Loucy (cell line): ENCODE results near the gene LYZL4.

Experiments used
- CTCF ChIP-seq: fragments of 200-600 bp; sonication (generic); conservative IDR thresholded peaks from 2 replicates; pipeline ENCODE4 v1.5.1; 2014; ENCODE audit warnings: mild to moderate bottlenecking, antibody characterized with exemption, low read length
- EZH2phosphoT487 ChIP-seq: fragments of 200-600 bp; IDR thresholded peaks from 2 replicates; pipeline ENCODE4 v1.6.1; 2018; ENCODE audit warnings: antibody characterized with exemption, mild to moderate bottlenecking, moderate library complexity, borderline replicate concordance

- TF ChIP-seq CTCF: no peak
- no peak for TF ChIP-seq EZH2phosphoT487
Observed at GRCh38 chr3:42403737-42404136, 6.7 kb downstream of the LYZL4 start.
